IgD-negative memory B cell (primary cell): ENCODE measurements around the gene CEP128. TPM values are rescaled to one million over a fixed set of nuclear protein-coding genes. Genes with fewer than 3 reads are reported as not detected.

ENCODE experiments used
- H3K27ac Mint-ChIP-seq, 3 donors: one replicate each; pipeline ENCODE4 v1.8.0; 2020 to 2022; ENCODE audit warnings: mild to moderate bottlenecking in 3 of 3, mixed read lengths in 3 of 3, moderate library complexity in 1 of 3
- H3K27me3 Mint-ChIP-seq: one replicate; pipeline ENCODE4 v1.8.0; 2021; ENCODE audit warnings: mixed read lengths
- H3K36me3 Mint-ChIP-seq: one replicate; pipeline ENCODE4 v1.8.0; 2020; ENCODE audit warnings: mild to moderate bottlenecking, mixed read lengths
- H3K4me1 Mint-ChIP-seq, 3 donors: one replicate each; pipeline ENCODE4 v1.8.0; 2020 to 2022; ENCODE audit warnings: mixed read lengths in 3 of 3, mild to moderate bottlenecking in 1 of 3
- H3K4me3 Mint-ChIP-seq, 4 donors: one replicate each; pipeline ENCODE4 v1.8.0; 2020 to 2022; ENCODE audit warnings: mild to moderate bottlenecking in 4 of 4, mixed read lengths in 4 of 4, moderate library complexity in 3 of 4
- H3K9me3 Mint-ChIP-seq, 3 donors: one replicate each; pipeline ENCODE4 v1.8.0; 2020 to 2021; ENCODE audit warnings: mixed read lengths in 3 of 3, mild to moderate bottlenecking in 1 of 3
- polyA plus RNA-seq: library from polyadenylated mRNA; unstranded; fragments of 300-500 nt; fragmentation: Illumina TruSeq; gene quantifications from one replicate; pipeline ENCODE4 v1.2.3, GENCODE V29; 2021

CEP128 gene
- polyA plus RNA-seq, 1 donor from 2014 or later: 2.8 TPM

DNA sequence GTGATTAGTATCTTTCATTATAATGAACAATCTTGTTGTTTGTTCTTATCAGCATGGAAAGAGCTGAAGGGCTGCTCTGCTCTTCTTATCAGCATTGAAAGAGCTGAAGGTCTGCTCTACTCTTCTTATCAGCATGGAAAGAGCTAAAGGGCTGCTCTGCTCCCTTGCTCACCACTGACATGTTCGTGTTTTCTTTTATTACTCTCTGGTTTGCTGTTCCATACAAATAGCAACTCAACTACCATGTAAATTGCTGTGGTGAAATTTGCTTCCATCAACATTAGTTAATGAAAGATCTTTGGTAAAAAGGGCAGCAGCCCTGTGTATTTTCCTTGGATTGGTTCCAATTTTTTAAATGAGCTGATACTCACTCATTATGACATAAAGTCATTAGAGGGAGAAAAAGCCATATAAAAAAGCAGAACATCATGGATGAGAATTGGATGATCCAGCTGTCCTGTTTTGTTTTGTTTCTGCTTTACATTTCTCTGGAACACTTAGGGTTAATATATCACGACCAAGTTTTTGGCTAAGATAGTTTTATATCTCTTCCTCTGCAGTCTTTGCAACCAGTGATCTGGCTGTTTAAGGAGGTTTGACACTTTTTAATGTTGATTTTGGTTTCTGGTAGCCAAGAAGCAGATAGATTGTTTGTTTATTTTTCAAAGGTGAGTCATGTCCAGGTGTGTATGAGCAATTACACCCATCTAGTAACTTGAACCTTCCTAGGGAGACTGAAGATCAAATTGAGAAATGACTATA, 356.6 kb downstream of the CEP128 start:
- peaks cover 0 to 2% (median under 1%) of the 10 kb centered on the region in 3 donors for H3K9me3 Mint-ChIP-seq
- H3K27ac Mint-ChIP-seq: no peak overlapping the region
- peaks cover under 1% of the 10 kb centered on the region for H3K27me3 Mint-ChIP-seq
- H3K4me3 Mint-ChIP-seq: no peak overlapping the region
- peaks cover 5% of the 10 kb centered on the region for H3K36me3 Mint-ChIP-seq
- H3K4me1 Mint-ChIP-seq: peaks cover 0 to 3% (median 0%) of the 10 kb centered on the region in 3 donors

DNA sequence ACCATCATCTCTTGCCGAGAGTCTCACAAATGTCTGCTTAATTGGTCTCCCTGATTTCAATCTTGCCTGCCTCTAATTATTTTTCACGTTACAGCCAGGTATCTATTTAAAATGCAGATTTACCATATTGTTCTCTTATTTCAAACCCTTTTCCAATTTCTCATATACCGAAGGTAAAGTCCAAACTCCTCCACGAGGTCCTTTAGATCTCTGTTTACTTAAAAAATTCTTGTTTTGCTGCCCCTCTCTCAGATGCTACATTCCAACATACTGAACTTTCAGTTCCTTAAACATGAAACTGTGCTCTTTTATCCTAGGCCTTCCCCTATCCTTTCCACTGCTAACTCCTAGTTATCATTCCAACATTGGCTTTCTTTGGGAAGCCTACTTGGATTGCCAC, 363.9 kb downstream of the CEP128 start:
- no peak overlapping the region for H3K27ac Mint-ChIP-seq
- peaks cover 4% of the 10 kb centered on the region for H3K36me3 Mint-ChIP-seq
- peaks cover 0 to 1% (median 0%) of the 10 kb centered on the region in 3 donors for H3K4me1 Mint-ChIP-seq
- no peaks in the 10 kb centered on the region for H3K9me3 Mint-ChIP-seq
- no peak overlapping the region for H3K4me3 Mint-ChIP-seq
- H3K27me3 Mint-ChIP-seq: no peaks in the 10 kb centered on the region

GRCh38 chr14:80576401-80576800, 365.1 kb downstream of the CEP128 start:
- H3K4me3 Mint-ChIP-seq: no peak overlapping the region
- H3K27ac Mint-ChIP-seq: no peak overlapping the region
- H3K27me3 Mint-ChIP-seq: no peaks in the 10 kb centered on the region
- H3K9me3 Mint-ChIP-seq: no peaks in the 10 kb centered on the region
- peaks cover 0 to 1% (median 0%) of the 10 kb centered on the region in 3 donors for H3K4me1 Mint-ChIP-seq
- H3K36me3 Mint-ChIP-seq: peaks cover 4% of the 10 kb centered on the region

- Mint-ChIP-seq H3K4me3 (no peak overlapping the region), H3K27ac (no peak overlapping the region), H3K36me3 (peaks cover 4% of the 10 kb centered on the region), H3K27me3 (no peaks in the 10 kb centered on the region), H3K9me3 (no peaks in the 10 kb centered on the region), H3K4me1 (peaks cover 0 to 1% (median 0%) of the 10 kb centered on the region in 3 donors)
Observed at GRCh38 chr14:80575763-80576162, 365.8 kb downstream of the CEP128 start.

GRCh38 chr14:80572666-80573065, 368.9 kb downstream of the CEP128 start:
- Mint-ChIP-seq H3K4me3 (no peak overlapping the region), H3K4me1 (peaks cover 0 to 1% (median 0%) of the 10 kb centered on the region in 3 donors), H3K27me3 (no peaks in the 10 kb centered on the region), H3K9me3 (no peaks in the 10 kb centered on the region), H3K27ac (no peak overlapping the region), H3K36me3 (peaks cover 4% of the 10 kb centered on the region)

GRCh38 chr14:80570930-80571298, 370.6 kb downstream of the CEP128 start:
- H3K27me3 Mint-ChIP-seq: no peaks in the 10 kb centered on the region
- no peak overlapping the region for H3K4me3 Mint-ChIP-seq
- no peak overlapping the region for H3K27ac Mint-ChIP-seq
- peaks cover 0 to 1% (median 0%) of the 10 kb centered on the region in 3 donors for H3K4me1 Mint-ChIP-seq
- H3K36me3 Mint-ChIP-seq: peaks cover 4% of the 10 kb centered on the region
- no peaks in the 10 kb centered on the region for H3K9me3 Mint-ChIP-seq

GRCh38 chr14:80567905-80568536, 373.5 kb downstream of the CEP128 start:
- Mint-ChIP-seq H3K9me3 (no peaks in the 10 kb centered on the region), H3K36me3 (peaks cover 5% of the 10 kb centered on the region), H3K4me3 (no peak overlapping the region), H3K27me3 (no peaks in the 10 kb centered on the region), H3K27ac (no peak overlapping the region), H3K4me1 (no peaks in the 10 kb centered on the region)

- Mint-ChIP-seq H3K27me3 (no peaks in the 10 kb centered on the region), H3K27ac (no peak overlapping the region), H3K9me3 (no peaks in the 10 kb centered on the region), H3K36me3 (peaks cover 5% of the 10 kb centered on the region), H3K4me1 (no peaks in the 10 kb centered on the region), H3K4me3 (no peak overlapping the region)
Observed at GRCh38 chr14:80565001-80565400, 376.5 kb downstream of the CEP128 start.

- Mint-ChIP-seq H3K27me3 (no peaks in the 10 kb centered on the region), H3K4me1 (no peaks in the 10 kb centered on the region), H3K36me3 (peaks cover 9% of the 10 kb centered on the region), H3K9me3 (peaks cover 0 to 2% (median 0%) of the 10 kb centered on the region in 3 donors), H3K27ac (no peak overlapping the region), H3K4me3 (no peak overlapping the region)
Observed at GRCh38 chr14:80564051-80564450, 377.5 kb downstream of the CEP128 start.

DNA sequence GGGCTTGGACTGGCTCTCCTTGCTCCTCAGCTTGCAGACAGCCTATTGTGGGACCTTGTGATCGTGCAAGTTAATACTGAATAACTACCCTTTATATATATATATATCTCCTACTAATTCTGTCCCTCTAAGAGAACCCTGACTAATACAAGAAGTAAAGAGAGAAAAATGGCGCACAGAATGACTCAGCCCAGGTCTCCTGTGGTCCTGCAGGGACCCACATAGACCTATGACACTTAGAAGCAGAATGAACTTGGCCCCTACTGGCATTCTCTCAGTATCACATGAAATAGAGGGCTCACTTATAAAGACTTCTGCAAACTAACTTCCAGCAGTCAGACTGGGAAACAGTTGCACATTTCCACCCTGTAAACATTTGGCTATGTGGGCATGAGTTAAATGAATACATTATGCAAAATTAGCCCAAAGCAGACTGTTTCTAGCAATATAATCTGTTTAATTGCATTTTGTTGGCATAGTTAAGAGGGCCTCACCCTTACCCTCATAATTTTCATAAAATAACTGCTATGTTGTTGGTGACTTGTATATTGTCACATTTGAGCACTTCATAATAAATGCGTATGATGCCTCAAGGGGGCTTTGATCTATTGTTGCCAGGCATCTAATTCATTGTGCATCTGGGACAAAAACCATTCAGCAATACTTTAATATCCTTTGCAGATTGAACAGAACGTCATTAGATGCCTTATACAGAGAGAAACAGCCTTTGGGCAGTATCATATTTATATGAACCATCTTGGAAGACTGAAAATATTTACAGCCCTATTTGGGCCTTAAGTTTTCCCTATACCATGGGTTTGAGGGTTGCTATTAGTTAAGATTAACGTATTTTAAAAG, 380.5 kb downstream of the CEP128 start:
- H3K9me3 Mint-ChIP-seq: peaks cover 0 to 2% (median 0%) of the 10 kb centered on the region in 3 donors
- peaks cover 9% of the 10 kb centered on the region for H3K36me3 Mint-ChIP-seq
- no peaks in the 10 kb centered on the region for H3K4me1 Mint-ChIP-seq
- H3K27ac Mint-ChIP-seq: no peak overlapping the region
- H3K4me3 Mint-ChIP-seq: no peak overlapping the region
- no peaks in the 10 kb centered on the region for H3K27me3 Mint-ChIP-seq

DNA sequence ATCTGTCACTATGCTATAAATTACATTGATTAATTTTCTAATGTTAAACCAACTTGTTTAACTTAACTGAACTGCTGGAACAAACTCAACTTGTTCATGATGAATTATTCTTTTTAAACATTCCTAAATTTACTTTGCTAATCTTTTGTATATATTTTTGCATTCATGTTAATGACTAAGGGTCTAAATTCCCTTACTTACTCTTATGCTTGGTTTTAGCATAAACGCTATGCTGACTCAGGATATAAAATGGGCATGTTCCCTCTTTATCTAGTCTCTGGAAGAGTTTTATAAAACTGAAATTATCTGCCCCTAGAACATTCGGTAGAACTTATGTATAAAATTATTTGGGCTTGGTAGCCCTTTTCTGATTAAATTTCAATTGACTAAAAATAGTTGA, 387.4 kb downstream of the CEP128 start:
- H3K4me1 Mint-ChIP-seq: no peaks in the 10 kb centered on the region
- no peak overlapping the region for H3K4me3 Mint-ChIP-seq
- H3K27me3 Mint-ChIP-seq: no peaks in the 10 kb centered on the region

GRCh38 chr14:80549141-80549540, 392.4 kb downstream of the CEP128 start:
- no peaks in the 10 kb centered on the region for H3K27me3 Mint-ChIP-seq
- no peaks in the 10 kb centered on the region for H3K9me3 Mint-ChIP-seq
- H3K27ac Mint-ChIP-seq: no peak overlapping the region
- no peak overlapping the region for H3K4me3 Mint-ChIP-seq
- no peaks in the 10 kb centered on the region for H3K4me1 Mint-ChIP-seq
- H3K36me3 Mint-ChIP-seq: no peaks in the 10 kb centered on the region

More for the DNA sequence above, 387.4 kb downstream of the CEP128 start:
- H3K27ac Mint-ChIP-seq: no peak overlapping the region
- peaks cover 2% of the 10 kb centered on the region for H3K36me3 Mint-ChIP-seq
- H3K9me3 Mint-ChIP-seq: no peaks in the 10 kb centered on the region

- Mint-ChIP-seq H3K4me3 (no peak overlapping the region), H3K27me3 (no peaks in the 10 kb centered on the region), H3K4me1 (no peaks in the 10 kb centered on the region), H3K27ac (no peak overlapping the region), H3K36me3 (peaks cover 2% of the 10 kb centered on the region), H3K9me3 (peaks cover 0 to 1% (median 0%) of the 10 kb centered on the region in 3 donors)
Observed at GRCh38 chr14:80545935-80546854, 395.3 kb downstream of the CEP128 start.

- H3K9me3 Mint-ChIP-seq: peaks cover 0 to 2% (median 1%) of the 10 kb centered on the region in 3 donors
- H3K4me3 Mint-ChIP-seq: no peak overlapping the region
- no peaks in the 10 kb centered on the region for H3K27me3 Mint-ChIP-seq
- H3K27ac Mint-ChIP-seq: no peak overlapping the region
- H3K36me3 Mint-ChIP-seq: peaks cover 2% of the 10 kb centered on the region
- H3K4me1 Mint-ChIP-seq: no peaks in the 10 kb centered on the region
Observed at GRCh38 chr14:80544366-80544765, 397.2 kb downstream of the CEP128 start.
